NB4 (cell line): ENCODE results near the gene KIAA0040.

Experiments
- DNase-seq: peaks from one replicate; pipeline ENCODE4 v3.0.0; 2010; ENCODE audit warnings: low read depth
- H3K4me3 ChIP-seq: one replicate; pipeline ENCODE4 v1.5.1; 2011; ENCODE audit warnings: mild to moderate bottlenecking, low read depth, low read length, moderate library complexity
- CTCF ChIP-seq: IDR thresholded peaks from one replicate; pipeline ENCODE4 v1.5.1; 2012; ENCODE audit warnings: low read depth, low read length
- MAX ChIP-seq: IDR thresholded peaks from 2 replicates; pipeline ENCODE4 v1.6.1; 2011; ENCODE audit warnings: low read depth, low read length
- MYC ChIP-seq: IDR thresholded peaks from 2 replicates; pipeline ENCODE4 v1.6.1; 2011; ENCODE audit warnings: low read depth, low read length
- POLR2A ChIP-seq: IDR thresholded peaks from 2 replicates; pipeline ENCODE4 v1.6.1; 2011; ENCODE audit warnings: mild to moderate bottlenecking; ENCODE audit not compliant: insufficient read length; ENCODE audit errors: extremely low read depth

The KIAA0040 gene

GRCh38 chr1:175128523-175128922 is 64.1 kb downstream of the KIAA0040 start:
- H3K4me3 ChIP-seq, result no peak overlapping the region
- TF ChIP-seq POLR2A (no peak), MAX (no peak), MYC (no peak), CTCF (no peak)
- DNase-seq, result no peak

- H3K4me3 ChIP-seq, result no peak overlapping the region
Measured at GRCh38 chr1:175127565-175127964, 65.0 kb downstream of the KIAA0040 start.

GRCh38 chr1:175126347-175126746 is 66.2 kb downstream of the KIAA0040 start:
- no peak overlapping the region for H3K4me3 ChIP-seq
- TF ChIP-seq MAX, result no peak
- TF ChIP-seq CTCF, result no peak
- DNase-seq, result no peak

More at GRCh38 chr1:175127565-175127964, 65.0 kb downstream of the KIAA0040 start:
- TF ChIP-seq MYC (no peak), POLR2A (no peak), MAX (no peak), CTCF (no peak)
- DNase-seq, result peak; percentile 42

- peak overlapping the region; percentile 51 for H3K4me3 ChIP-seq
- peak; percentile 75 for DNase-seq
- no peak for TF ChIP-seq CTCF
- no peak for TF ChIP-seq MYC
Measured at GRCh38 chr1:175124861-175125260, 67.7 kb downstream of the KIAA0040 start.

GRCh38 chr1:175120511-175120910 is 72.1 kb downstream of the KIAA0040 start:
- TF ChIP-seq MYC (no peak), MAX (no peak), POLR2A (no peak), CTCF (no peak)

GRCh38 chr1:175118375-175119367 is 73.9 kb downstream of the KIAA0040 start:
- no peak overlapping the region for H3K4me3 ChIP-seq
- TF ChIP-seq POLR2A, result no peak
- TF ChIP-seq MYC, result no peak
- no peak for DNase-seq

More at GRCh38 chr1:175120511-175120910, 72.1 kb downstream of the KIAA0040 start:
- DNase-seq, result no peak
- H3K4me3 ChIP-seq, result no peak overlapping the region
